ENCODE data around the gene KRT76.

KRT76 gene

GRCh38 chr12:52778833-52779232 is 1.7 kb upstream of the KRT76 start:
- TF ChIP-seq, protein P1, sequence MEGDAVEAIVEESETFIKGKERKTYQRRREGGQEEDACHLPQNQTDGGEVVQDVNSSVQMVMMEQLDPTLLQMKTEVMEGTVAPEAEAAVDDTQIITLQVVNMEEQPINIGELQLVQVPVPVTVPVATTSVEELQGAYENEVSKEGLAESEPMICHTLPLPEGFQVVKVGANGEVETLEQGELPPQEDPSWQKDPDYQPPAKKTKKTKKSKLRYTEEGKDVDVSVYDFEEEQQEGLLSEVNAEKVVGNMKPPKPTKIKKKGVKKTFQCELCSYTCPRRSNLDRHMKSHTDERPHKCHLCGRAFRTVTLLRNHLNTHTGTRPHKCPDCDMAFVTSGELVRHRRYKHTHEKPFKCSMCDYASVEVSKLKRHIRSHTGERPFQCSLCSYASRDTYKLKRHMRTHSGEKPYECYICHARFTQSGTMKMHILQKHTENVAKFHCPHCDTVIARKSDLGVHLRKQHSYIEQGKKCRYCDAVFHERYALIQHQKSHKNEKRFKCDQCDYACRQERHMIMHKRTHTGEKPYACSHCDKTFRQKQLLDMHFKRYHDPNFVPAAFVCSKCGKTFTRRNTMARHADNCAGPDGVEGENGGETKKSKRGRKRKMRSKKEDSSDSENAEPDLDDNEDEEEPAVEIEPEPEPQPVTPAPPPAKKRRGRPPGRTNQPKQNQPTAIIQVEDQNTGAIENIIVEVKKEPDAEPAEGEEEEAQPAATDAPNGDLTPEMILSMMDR (IDR thresholded peaks at IDR 0.05; ENCODE audit: borderline replicate concordance, insufficient read depth, low read depth, low read length): no peak
- H3K4me3 ChIP-seq (ENCODE audit: low read depth, low read length): no peak overlapping the region

GRCh38 chr12:52777566-52777965 is 421 bp upstream of the KRT76 start:
- TF ChIP-seq, protein P1 (IDR thresholded peaks at IDR 0.05; ENCODE audit: borderline replicate concordance, insufficient read depth, low read depth, low read length): no peak

GRCh38 chr12:52776435-52776834 is 710 bp downstream of the KRT76 start:
- H3K4me3 ChIP-seq (ENCODE audit: low read depth, low read length): no peak overlapping the region
- TF ChIP-seq, protein P1 (IDR thresholded peaks at IDR 0.05; ENCODE audit: borderline replicate concordance, insufficient read depth, low read depth, low read length): no peak

More at GRCh38 chr12:52777566-52777965, 421 bp upstream of the KRT76 start:
- H3K4me3 ChIP-seq (ENCODE audit: low read depth, low read length): no peak overlapping the region

DNA sequence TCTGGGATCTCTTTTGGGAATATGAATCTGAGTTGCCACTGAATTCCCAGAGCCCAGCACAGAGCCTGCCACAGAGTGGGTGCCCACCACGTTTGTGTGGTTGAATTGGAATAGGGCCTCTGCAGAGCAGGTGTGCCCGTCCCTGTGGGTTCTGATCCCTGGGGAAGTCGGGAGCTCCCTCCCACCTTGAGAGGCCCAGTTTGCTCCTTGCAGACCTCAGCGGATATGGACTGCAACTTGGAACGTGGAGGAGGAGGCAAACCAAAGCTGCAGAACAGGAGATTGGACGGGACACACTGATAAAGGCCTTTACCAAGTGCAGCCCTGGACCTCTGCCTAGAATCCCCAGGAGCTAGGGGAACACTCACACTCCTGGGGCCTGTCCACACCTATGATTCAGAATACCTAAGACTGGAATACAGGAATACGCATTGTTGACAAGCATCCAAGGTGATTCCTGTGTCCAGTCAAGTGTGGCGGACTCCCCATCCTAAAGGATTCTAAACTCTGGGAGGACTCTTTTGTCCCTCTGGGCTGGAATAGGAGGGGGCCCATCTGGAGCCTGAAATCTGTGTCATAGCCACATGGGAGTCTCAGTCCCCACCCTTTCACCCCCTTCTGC is 2.4 kb downstream of the KRT76 start:
- TF ChIP-seq, protein P1 (IDR thresholded peaks at IDR 0.05; ENCODE audit: borderline replicate concordance, insufficient read depth, low read depth, low read length): no peak
- H3K4me3 ChIP-seq (ENCODE audit: low read depth, low read length): no peak overlapping the region

GRCh38 chr12:52772772-52773171 is 4.4 kb downstream of the KRT76 start:
- TF ChIP-seq, protein P1 (IDR thresholded peaks at IDR 0.05; ENCODE audit: borderline replicate concordance, insufficient read depth, low read depth, low read length): no peak
- H3K4me3 ChIP-seq (ENCODE audit: low read depth, low read length): no peak overlapping the region

DNA sequence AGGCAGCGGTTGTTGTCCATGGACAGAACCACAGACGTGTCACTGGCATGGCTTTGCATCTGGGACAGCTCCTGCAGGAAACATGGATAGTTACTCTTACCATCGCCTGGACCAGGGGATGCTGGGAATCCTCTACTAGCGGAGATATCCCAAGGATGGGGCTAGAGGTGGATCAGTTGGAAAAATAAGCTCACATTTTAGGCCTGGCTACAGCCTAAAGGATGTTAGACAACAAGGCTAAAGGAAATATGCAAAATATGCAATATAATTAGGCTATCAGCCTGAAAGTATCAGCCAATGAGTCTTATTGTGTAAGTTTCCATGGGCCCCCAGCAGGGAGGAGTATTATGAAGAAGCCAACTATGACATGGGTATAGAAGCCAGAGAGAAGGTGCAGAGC is 5.0 kb downstream of the KRT76 start:
- no peak overlapping the region for H3K4me3 ChIP-seq (ENCODE audit: low read depth, low read length)
- TF ChIP-seq, protein P1 (IDR thresholded peaks at IDR 0.05; ENCODE audit: borderline replicate concordance, insufficient read depth, low read depth, low read length): no peak

- TF ChIP-seq, protein P1 (IDR thresholded peaks at IDR 0.05; ENCODE audit: borderline replicate concordance, insufficient read depth, low read depth, low read length): no peak
- no peak overlapping the region for H3K4me3 ChIP-seq (ENCODE audit: low read depth, low read length)
Measured at GRCh38 chr12:52771505-52771904, 5.6 kb downstream of the KRT76 start.
